ENCODE results near the gene POLE4.
A peak's percentile ranks its signal among the peaks of the same experiment; 100 is the strongest.

Gene POLE4

DNA sequence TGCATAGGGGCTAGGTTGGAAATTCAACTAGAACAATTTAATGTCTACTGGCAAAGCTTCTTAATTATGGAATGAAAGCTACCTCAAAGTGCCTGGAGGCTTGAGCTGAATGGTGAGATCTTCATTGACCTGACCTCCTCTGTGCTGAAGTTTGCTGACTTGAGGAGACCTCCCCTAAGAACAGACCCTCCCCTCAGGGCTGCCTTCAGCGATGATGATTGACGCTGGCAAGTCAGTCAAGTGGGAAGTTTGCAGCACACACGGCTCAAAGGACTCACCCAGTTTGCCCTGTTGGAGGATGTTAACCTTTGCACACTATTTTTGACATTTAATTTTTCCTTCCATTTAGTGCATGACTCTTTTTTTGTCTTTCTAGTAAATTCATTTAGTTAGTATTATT, 17.2 kb upstream of the POLE4 start:
- no peak for DNase-seq

- no peak for DNase-seq
These were observed 16.2 kb upstream of the POLE4 start for GRCh38 chr2:74942263-74942662.

GRCh38 chr2:74944987-74945787, 13.3 kb upstream of the POLE4 start:
- DNase-seq = peak; percentile 12

DNA sequence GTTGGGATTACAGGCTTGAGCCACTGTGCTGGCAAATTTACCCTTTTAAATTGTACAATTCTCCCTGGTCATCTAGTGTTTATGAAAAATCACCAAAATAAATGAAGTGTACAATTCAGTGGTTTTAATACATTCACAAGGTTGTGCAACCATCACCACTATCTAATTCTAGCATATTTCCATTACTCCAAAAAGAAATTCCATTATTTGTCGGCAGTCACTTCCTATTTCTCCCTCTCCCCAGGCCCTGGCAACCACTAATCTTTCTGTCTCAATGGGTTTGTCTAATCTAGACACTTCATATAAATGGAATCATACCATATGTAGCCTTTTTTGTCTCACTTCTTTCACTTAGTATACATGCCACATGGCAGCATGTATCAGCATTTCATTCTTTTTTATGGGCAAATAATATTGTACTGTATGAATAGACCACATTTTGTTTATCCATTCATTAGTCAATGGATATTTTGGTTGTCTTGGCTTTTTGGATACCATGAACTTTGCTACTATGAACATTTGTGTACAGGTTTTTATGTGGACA, 12.6 kb upstream of the POLE4 start:
- no peak for DNase-seq

DNA sequence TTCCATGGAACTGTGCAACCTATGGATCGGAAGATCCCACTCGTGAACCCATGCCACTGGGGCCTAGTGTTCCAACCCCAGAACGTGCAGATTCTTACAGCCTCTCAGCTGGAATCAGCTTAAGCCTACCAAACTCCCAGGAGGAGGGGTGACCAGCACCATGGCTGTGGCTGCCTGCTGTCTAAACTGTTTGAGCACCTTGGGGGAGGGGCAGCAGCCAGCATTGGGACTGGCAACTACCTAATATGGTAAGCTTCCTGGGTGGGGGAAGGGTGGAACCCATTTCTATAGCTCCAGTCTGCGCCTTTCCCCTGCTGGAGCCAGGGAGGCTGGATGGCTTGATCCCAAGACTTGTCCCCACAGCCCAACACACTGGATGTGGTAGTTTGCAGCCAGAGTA, 10.7 kb upstream of the POLE4 start:
- no peak for DNase-seq

- no peak for DNase-seq
These were observed 9.7 kb upstream of the POLE4 start for GRCh38 chr2:74948779-74949178.

GRCh38 chr2:74951211-74951754, 7.2 kb upstream of the POLE4 start:
- no peak for DNase-seq

- DNase-seq = no peak
These were observed 5.9 kb upstream of the POLE4 start for GRCh38 chr2:74952575-74952974.

DNA sequence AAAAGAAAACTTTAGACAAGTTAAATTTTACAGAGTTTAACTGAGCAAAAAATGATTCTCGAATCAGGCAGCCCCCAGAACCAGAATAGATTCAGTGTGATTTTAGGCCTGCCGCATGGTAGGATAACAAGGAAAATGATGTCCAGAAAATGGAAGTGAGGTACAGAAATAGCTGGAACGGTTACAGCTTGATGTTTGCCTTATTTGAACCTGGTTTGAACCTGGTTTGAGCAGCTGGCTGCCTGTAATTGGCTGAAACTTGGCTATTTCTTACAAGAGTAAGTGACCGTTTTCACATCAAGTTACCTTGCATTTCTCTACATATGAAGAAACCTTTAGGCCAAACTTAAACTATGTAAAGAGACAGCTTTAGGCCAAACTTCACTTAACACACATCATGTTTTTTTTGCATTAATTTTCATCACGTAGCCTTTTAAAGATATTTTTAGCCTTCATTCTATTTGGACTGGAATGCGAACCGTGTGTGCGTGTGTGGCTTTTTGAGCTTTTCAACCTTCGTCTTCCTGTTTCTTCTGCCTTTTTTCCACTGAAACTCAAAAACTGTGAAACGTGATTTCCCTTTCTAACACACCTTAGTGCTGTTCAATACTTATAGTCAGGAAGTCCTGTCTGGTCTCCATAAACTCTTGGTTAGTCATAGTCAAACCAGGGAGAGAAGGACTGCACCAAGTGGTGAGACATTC, 4.5 kb upstream of the POLE4 start:
- DNase-seq = no peak

DNA sequence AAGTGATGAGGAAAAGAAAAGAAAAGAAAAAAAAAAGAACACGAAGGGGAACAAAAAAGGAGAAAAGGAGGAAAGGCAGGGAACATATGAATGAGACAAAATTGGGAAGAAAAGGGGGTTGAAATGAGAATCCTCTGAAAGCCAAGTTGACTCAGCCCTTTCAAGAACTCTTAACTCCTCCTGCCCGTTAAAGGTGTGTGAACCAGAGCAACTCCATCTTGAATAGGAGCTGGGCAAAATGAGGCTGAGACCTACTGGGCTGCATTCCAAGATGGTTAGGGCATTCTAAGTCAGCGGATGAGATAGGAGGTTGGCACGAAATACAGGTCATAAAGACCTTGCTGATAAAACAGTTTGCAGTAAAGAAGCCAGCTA, 4.0 kb upstream of the POLE4 start:
- no peak for DNase-seq

DNA sequence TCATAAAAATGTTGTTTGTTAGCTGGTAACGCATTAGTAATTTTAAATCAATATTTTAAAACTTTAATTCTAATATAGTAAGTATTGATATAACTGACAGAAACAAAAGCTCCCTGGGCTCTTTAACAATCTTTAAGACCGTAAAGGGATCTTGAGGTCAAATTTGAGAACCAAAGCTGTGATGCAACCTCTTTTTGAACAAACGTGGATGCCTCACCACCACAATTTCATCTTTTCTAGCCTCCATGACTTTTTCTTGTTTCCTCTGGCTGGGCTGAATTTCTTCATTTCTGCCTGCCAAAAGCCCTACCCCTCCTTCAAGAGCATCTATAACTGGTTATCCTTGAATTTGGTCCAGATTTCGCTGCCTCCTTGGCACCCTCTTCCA, 563 bp upstream of the POLE4 start:
- no peak for DNase-seq

DNA sequence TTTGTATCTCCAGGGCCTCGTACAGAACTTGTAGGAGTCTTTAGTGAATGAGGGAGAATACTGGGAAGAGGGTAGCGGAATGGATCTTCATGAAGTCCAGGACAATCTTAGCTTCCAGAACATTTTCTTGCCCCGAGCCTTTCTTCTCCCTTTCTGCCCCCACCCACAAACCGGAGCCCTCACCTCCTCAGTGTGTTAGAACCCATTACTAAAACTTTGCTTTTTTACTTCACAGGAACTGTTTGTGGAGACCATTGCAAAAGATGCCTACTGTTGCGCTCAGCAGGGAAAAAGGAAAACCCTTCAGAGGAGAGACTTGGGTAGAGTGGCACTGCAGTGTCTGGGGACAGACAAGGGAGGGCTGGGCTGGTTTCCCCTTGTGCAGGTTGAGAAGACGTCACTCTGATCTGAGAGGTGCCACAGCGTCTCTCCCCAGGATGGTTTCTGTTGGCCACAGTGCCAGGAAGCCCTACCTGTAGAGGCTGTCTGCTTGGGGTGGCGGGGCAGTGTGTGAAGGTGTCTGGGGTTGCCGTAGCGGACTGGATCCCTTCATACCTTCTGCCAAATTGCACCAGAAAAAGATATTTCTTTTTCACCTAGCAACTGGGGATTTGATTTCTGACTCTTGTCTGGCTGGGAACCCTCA, 786 bp downstream of the POLE4 start:
- DNase-seq = no peak

DNA sequence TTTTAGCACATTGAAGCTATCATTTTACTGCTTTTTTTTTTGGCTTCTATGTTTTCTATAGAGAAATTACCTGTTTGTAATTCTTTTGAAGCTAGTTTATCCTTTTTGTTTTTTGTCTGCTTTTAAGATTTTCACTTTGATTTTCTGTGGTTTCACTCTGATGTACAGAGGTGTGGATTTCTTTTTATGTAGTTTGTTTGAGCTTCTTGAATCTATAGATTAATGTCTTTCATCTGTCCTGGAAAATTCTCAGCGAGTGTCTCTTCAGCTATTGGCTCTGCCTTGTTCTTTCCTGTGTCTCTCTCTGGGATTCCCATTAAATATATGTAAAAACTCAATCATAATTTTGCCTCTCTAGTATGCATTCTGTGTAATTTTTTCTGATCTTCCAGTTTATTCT, 8.4 kb downstream of the POLE4 start:
- no peak for DNase-seq

GRCh38 chr2:74975016-74975415, 16.6 kb downstream of the POLE4 start:
- DNase-seq = no peak

GRCh38 chr2:74979844-74980243, 21.4 kb downstream of the POLE4 start:
- no peak for DNase-seq

GRCh38 chr2:74982577-74982976, 24.1 kb downstream of the POLE4 start:
- no peak for DNase-seq

GRCh38 chr2:74983631-74984392, 25.4 kb downstream of the POLE4 start:
- DNase-seq = no peak

DNA sequence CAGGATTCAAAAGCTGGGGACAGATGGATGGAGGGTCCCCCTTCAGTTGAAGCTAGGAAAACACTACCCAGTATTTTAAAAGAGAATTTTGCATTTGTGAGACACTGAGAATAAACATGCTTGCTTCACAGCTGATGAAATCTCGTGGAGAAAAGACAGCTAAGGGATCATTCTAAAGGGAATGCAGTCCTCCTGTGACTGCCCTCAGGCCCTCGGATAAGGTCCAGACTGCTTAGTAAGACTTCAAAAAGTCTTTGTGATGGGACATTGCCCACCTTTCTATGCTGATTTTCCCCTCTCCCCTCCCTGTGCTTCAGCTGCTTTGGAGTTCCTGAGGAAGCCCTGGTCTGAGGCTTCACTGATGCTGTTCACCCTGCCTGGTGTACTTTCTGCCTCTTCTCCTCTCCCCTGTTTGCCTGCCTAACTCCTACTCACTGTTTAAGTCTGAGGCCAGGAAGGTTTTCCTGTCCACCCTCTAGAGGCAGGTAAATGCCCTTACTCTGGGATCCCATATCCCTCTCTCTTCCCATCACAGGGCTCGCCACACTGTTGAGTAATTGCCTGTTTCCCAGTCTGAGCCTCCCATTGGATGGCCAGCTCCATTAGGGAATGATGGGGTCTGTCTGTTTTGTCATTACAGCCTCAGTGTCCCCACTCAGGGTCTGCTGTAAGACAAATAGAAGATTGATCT, 26.6 kb downstream of the POLE4 start:
- DNase-seq = no peak

DNA sequence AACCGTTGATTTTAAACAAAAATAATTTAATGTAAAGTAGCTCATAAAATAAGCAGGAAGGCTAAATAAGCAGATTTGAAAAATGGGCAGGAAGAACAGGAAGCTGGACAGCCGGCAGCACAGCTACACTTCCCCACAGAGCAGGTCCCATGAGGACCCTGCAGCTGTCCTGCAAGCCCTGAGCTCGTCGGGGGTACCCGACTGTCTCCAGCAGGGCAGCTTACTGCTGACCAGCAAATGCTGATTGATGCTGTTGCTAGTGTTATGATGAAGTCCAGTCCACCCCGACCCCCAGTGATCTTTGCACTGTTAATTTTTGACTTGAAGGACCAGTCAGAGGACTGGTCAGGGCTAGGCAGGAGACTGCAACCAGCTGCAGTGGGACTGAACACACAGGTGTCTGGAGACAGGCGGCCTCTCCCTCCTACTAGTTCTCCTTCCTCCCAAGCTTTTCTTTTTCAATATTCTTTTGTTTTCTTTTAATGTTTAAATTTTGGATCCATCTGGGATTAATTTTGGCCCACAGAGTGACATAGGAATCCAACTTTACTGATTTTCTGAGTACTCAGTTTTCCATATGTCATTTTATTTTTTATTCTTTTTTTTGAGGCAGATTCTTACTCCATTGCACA, 27.7 kb downstream of the POLE4 start:
- no peak for DNase-seq

DNA sequence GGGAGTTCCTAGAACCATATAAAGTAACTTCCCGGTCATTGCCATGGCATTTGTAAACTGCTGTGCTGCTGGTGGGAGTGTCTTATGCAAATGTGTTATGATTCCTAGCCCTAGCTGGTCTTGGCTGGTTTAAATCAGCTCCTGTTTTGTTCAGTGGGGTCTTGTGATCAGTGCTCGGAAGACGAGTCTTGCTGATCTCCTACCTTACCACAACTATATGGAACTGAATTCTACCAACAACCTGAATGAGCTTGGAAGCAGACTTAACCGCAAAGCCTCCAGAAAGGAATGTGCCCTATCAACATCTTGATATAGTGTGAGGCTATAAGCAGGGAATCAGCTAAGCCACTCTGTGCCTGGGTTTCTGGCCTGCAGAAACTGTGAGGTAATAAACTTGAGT, 33.5 kb downstream of the POLE4 start:
- DNase-seq = no peak

DNA sequence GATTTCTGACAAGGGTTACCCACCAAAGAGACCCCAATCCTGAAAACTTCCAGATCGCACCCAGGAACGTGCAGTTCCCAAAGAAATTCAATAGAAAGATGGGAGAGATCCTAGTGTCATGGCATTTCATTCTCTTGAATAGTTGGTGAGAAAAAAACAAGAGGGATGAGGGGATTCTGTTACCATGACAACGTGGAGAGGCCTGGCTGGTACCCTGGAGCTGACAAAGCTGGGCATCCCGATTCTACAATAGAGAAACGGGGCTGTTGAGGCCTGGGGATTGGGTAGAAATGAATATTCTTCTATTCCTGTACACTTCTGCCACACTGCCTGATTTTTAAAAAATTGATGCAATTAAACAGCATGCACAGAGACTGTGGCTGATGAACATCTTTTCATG, 41.0 kb downstream of the POLE4 start:
- DNase-seq = no peak

DNA sequence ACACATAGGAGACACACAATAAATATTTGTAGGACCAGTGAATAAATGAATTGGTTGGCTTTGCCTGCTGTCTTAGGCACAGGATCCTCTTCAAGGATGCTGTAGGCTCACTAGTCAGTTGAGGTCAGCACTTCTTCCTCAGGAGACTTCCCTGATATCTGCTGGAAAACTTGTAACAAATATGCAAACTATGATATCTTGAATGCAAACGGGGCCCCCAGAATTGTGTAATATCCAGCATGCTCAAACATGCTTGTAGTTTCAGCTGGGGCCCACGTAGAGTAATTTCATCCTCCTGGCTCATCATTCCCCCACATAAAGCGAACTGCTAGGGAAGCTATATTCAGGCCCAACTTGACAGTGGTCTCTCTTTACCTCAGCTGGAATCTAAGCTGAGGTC, 43.6 kb downstream of the POLE4 start:
- no peak for DNase-seq

All from RPMI8226 (cell line).